IMR-90 (cell line): Measurements from ENCODE around the gene KCNH4. TPM values are rescaled to one million over a fixed set of nuclear protein-coding genes. Genes with fewer than 3 reads are reported as not detected.

Experiments
- ATAC-seq: fragments of 200-7000 bp; cut with Tn5 transposase; 2 replicates; pipeline ENCODE4 v1.9.1; 2020; ENCODE audit warnings: low read depth, mild to moderate bottlenecking, moderate library complexity
- BruUV-seq: library from RNA; stranded (reverse); fragments of 400-500 nt; replicated peaks from 2 replicates; lab custom pipeline; 2021; lab: Mats Ljungman, UMichigan
- CTCF ChIA-PET: fragments of 300-600 bp; formaldehyde crosslinking; extraction: SDS; loops from one replicate; lab custom pipeline; 2021; ENCODE audit warnings: antibody characterized with exemption; lab: Yijun Ruan, JAX
- POLR2A ChIA-PET: fragments of 300-600 bp; sonication (Branson Sonifier 250); formaldehyde crosslinking; loops from one replicate; lab custom pipeline; 2022; ENCODE audit warnings: antibody characterized with exemption; ENCODE audit not compliant: unreplicated experiment; lab: Charles Lee
- DNase-seq: peaks from one replicate; pipeline ENCODE4 v3.0.0; 2013
- H2AFZ ChIP-seq: replicated peaks from 2 replicates; pipeline ENCODE3; 2013; ENCODE audit warnings: low read length, mild to moderate bottlenecking; ENCODE audit not compliant: poor library complexity
- H2AK5ac ChIP-seq: 2 replicates; pipeline ENCODE4 v1.6.1; 2013; ENCODE audit warnings: low read depth, low read length, inconsistent platforms
- H2AK9ac ChIP-seq: replicated peaks from 2 replicates; pipeline ENCODE3; 2013; ENCODE audit warnings: mild to moderate bottlenecking, low read depth, low read length, moderate library complexity; ENCODE audit not compliant: poor library complexity
- H2BK120ac ChIP-seq: 2 replicates; pipeline ENCODE4 v1.6.1; 2013; ENCODE audit warnings: low read depth, low read length, inconsistent platforms
- H2BK15ac ChIP-seq: 3 replicates; pipeline ENCODE4 v1.6.1; 2013; ENCODE audit warnings: low read depth, low read length, inconsistent platforms
- H2BK20ac ChIP-seq: 2 replicates; pipeline ENCODE4 v1.6.1; 2013; ENCODE audit warnings: low read depth, mild to moderate bottlenecking, inconsistent platforms, low read length, moderate library complexity
- H2BK5ac ChIP-seq: 2 replicates; pipeline ENCODE4 v1.6.1; 2013; ENCODE audit warnings: mild to moderate bottlenecking, low read depth, low read length, inconsistent platforms; ENCODE audit not compliant: poor library complexity, severe bottlenecking
- H3K14ac ChIP-seq: replicated peaks from 2 replicates; pipeline ENCODE4 v1.6.1; 2013; ENCODE audit warnings: low read depth, low read length, inconsistent platforms
- H3K18ac ChIP-seq: 2 replicates; pipeline ENCODE4 v1.6.1; 2013; ENCODE audit warnings: low read depth, low read length, control low read depth
- H3K23ac ChIP-seq: 2 replicates; pipeline ENCODE4 v1.6.1; 2013; ENCODE audit warnings: low read depth, low read length, inconsistent platforms
- H3K27ac ChIP-seq: 2 replicates; pipeline ENCODE4 v1.5.1; 2013; ENCODE audit warnings: mild to moderate bottlenecking, control low read depth, low read length; ENCODE audit not compliant: insufficient read depth
- H3K27me3 ChIP-seq: 2 replicates; pipeline ENCODE4 v1.6.1; 2013; ENCODE audit warnings: low read length; ENCODE audit not compliant: control insufficient read depth, insufficient read depth
- H3K36me3 ChIP-seq: 2 replicates; pipeline ENCODE4 v1.6.1; 2013; ENCODE audit warnings: low read length, mixed read lengths; ENCODE audit not compliant: control insufficient read depth, insufficient read depth
- H3K4ac ChIP-seq: 2 replicates; pipeline ENCODE4 v1.6.1; 2013; ENCODE audit warnings: low read depth, low read length, inconsistent platforms
- H3K4me1 ChIP-seq: 2 replicates; pipeline ENCODE4 v1.6.1; 2013; ENCODE audit warnings: low read length, mixed read lengths; ENCODE audit not compliant: control insufficient read depth, insufficient read depth
- H3K4me2 ChIP-seq: 2 replicates; pipeline ENCODE4 v1.6.1; 2013; ENCODE audit warnings: low read depth, mild to moderate bottlenecking, control low read depth, low read length, moderate library complexity
- H3K4me3 ChIP-seq: 2 replicates; pipeline ENCODE4 v1.5.1; 2013; ENCODE audit warnings: low read depth, mild to moderate bottlenecking, control low read depth, low read length, moderate library complexity; ENCODE audit not compliant: insufficient read depth
- H3K56ac ChIP-seq: 2 replicates; pipeline ENCODE4 v1.6.1; 2013; ENCODE audit warnings: low read length, inconsistent platforms; ENCODE audit not compliant: insufficient read depth; ENCODE audit errors: extremely low read depth
- H3K79me1 ChIP-seq, 2 experiments: 2 replicates each; pipeline ENCODE4 v1.6.1; 2013; ENCODE audit warnings: low read length in 2 of 2, inconsistent platforms in 1 of 2, low read depth in 1 of 2
- H3K9ac ChIP-seq: 2 replicates; pipeline ENCODE4 v1.6.1; 2013; ENCODE audit warnings: low read depth, low read length, control low read depth
- H3K9me1 ChIP-seq: 2 replicates; pipeline ENCODE4 v1.6.1; 2013; ENCODE audit warnings: low read length, inconsistent platforms; ENCODE audit not compliant: insufficient read depth
- H3K9me3 ChIP-seq: 2 replicates; pipeline ENCODE4 v1.6.1; 2013; ENCODE audit warnings: low read length; ENCODE audit not compliant: control insufficient read depth, insufficient read depth
- H4K20me1 ChIP-seq: 2 replicates; pipeline ENCODE4 v1.6.1; 2013; ENCODE audit warnings: low read length, inconsistent platforms; ENCODE audit not compliant: insufficient read depth
- H4K5ac ChIP-seq: 2 replicates; pipeline ENCODE4 v1.6.1; 2013; ENCODE audit warnings: mild to moderate bottlenecking, low read depth, low read length, control low read depth
- H4K8ac ChIP-seq, 2 experiments: 2 replicates each; pipeline ENCODE4 v1.6.1; 2013; ENCODE audit warnings: low read depth in 2 of 2, low read length in 2 of 2, control low read depth in 1 of 2, inconsistent platforms in 1 of 2
- H4K91ac ChIP-seq: 2 replicates; pipeline ENCODE4 v1.6.1; 2013; ENCODE audit warnings: low read depth, low read length, inconsistent platforms; ENCODE audit not compliant: insufficient read depth
- BHLHE40 ChIP-seq: fragments of 150-350 bp; IDR thresholded peaks from 2 replicates; pipeline ENCODE4 v1.6.1; 2016; ENCODE audit warnings: mild to moderate bottlenecking, low read depth, low read length
- CEBPB ChIP-seq: IDR thresholded peaks from 2 replicates; pipeline ENCODE4 v1.6.1; 2012; ENCODE audit warnings: low read depth, low read length, improper control_type of control experiment
- CHD1 ChIP-seq: IDR thresholded peaks from 2 replicates; pipeline ENCODE4 v1.6.1; 2012; ENCODE audit warnings: low read depth, low read length, improper control_type of control experiment
- FOS ChIP-seq: fragments of 150-350 bp; IDR thresholded peaks from 2 replicates; pipeline ENCODE4 v1.6.1; 2016; ENCODE audit warnings: low read depth, low read length
- MAFK ChIP-seq: IDR thresholded peaks from 2 replicates; pipeline ENCODE4 v1.6.1; 2012; ENCODE audit warnings: low read depth, low read length, improper control_type of control experiment
- MAZ ChIP-seq: IDR thresholded peaks from 2 replicates; pipeline ENCODE4 v1.6.1; 2012; ENCODE audit warnings: low read depth, mild to moderate bottlenecking, low read length, improper control_type of control experiment, moderate library complexity, borderline replicate concordance
- NFE2L2 ChIP-seq: fragments of 150-350 bp; IDR thresholded peaks from 2 replicates; pipeline ENCODE4 v1.6.1; 2016; ENCODE audit warnings: low read depth, mild to moderate bottlenecking, low read length
- RCOR1 ChIP-seq: IDR thresholded peaks from 2 replicates; pipeline ENCODE4 v1.6.1; 2012; ENCODE audit warnings: mild to moderate bottlenecking, low read length, improper control_type of control experiment; ENCODE audit not compliant: insufficient replicate concordance
- RFX5 ChIP-seq: IDR thresholded peaks from 2 replicates; pipeline ENCODE4 v1.8.0; 2012; ENCODE audit warnings: low read depth, mild to moderate bottlenecking, low read length, moderate library complexity
- WGBS, 2 experiments: methylation state at CpG; one replicate each; pipeline versions ENCODE4 v1.1.5 to v1.1.7; 2013; ENCODE audit warnings: missing lambda C conversion rate in 2 of 2; ENCODE audit not compliant: insufficient read length in 1 of 2; ENCODE audit errors: extremely low coverage in 2 of 2; 5-methylcytosine and 5-hydroxymethylcytosine counted together
- dilution Hi-C: fragments of 300-500 bp; cut with HindIII; formaldehyde crosslinking; loops from one replicate; pipeline ENCODE4 v1.14.3; 2018; ENCODE audit warnings: low sequenced_read_pairs; ENCODE audit not compliant: unreplicated experiment
- in situ Hi-C: fragments of 300-500 bp; cut with MboI; formaldehyde crosslinking; loops from 3 replicates; pipeline ENCODE4 v1.14.3; 2019; ENCODE audit warnings: low sequenced_read_pairs, inconsistent platforms, mixed read lengths
- intact Hi-C: fragments of 100-400 bp; cut with micrococcal nuclease; formaldehyde crosslinking; loops from 2 replicates; pipeline ENCODE4 v1.10.0; 2022
- polyA plus RNA-seq, 3 experiments: library from polyadenylated mRNA; depleted of rRNA; stranded (reverse); fragments of >200 nt; gene quantifications; 2 replicates each; pipeline ENCODE4 v1.2.3, GENCODE V29; 2012; ENCODE audit warnings: low replicate concordance in 1 of 3
- total RNA-seq: library from RNA; depleted of rRNA; stranded (reverse); fragments of >200 nt; gene quantifications from 2 replicates; pipeline ENCODE4 v1.2.3, GENCODE V29; 2012
- TF ChIP-seq, protein P1 (sequence below): conservative IDR thresholded peaks from 2 replicates; pipeline ENCODE4 v1.5.1; 2012; ENCODE audit warnings: mild to moderate bottlenecking, low read depth, low read length, improper control_type of control experiment
- TF ChIP-seq, protein P2 (sequence below): fragments of 150-350 bp; IDR thresholded peaks from 2 replicates; pipeline ENCODE4 v1.6.1; 2016; ENCODE audit warnings: low read depth, mild to moderate bottlenecking, low read length, moderate library complexity, borderline replicate concordance

KCNH4 gene
- total and polyA plus RNA-seq, 2 of the 4 experiments (the other 2 are of a cell fraction) = 0.03 TPM; not detected in 1

DNA sequence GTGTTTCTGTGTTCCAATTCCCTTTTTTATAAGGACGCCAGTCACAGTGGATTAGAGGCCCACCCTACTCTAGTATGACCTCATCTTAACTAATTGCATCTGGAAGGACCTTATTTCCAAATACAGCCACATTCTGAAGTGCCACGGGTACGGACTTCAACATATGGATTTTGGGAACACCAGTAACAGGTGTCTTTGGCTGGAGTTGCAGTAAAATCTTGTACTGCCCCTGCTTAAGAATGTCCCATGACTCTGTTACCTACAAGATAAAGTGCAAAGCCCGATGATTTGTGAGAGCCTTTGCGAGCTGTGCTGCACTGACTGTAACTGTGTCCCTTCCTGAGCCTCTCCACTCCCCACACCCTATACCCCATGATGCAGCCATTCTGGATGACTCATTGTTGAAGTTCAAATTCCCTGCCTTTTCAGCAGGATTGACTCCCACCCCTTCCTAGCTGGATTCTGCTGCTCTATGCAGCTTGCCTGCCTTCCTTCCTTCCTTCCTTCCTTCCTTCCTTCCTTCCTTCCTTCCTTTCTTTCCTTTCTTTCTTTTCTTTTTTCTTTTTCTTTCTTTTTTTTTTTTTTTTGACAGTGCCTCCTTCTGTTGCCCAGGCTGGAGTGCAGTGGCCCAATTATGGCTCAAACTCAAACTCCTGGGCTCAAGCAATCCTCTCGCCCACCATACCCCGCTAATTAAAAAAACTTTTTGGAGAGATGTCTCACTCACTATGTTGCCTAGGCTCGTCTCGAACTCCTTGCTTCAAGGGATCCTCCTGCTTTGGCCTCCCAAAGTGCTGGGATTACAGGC, 2.2 kb upstream of the KCNH4 start:
- Histone ChIP-seq H4K20me1 (0 out of 2 replicates have a peak, but pooled peaks cover 2% of the 10 kb centered on the region), H3K9me1 (0 out of 2 replicates have a peak, but pooled peaks cover 3% of the 10 kb centered on the region), H2BK120ac (no peak overlapping the region), H2BK5ac (no peak overlapping the region), H3K4ac (peak overlapping the region; percentile 89), H3K4me2 (peak overlapping the region; percentile 95), H3K36me3 (no peaks in the 10 kb centered on the region), H3K23ac (no peak overlapping the region), H4K8ac (peak overlapping the region; percentile 75 to 94; a peak in 2 of 4 replicates), H2BK20ac (no peak overlapping the region), H3K9ac (no peak overlapping the region), H3K56ac (no peak overlapping the region), H2AK9ac (peak overlapping the region; percentile 29), H3K9me3 (no peaks in the 10 kb centered on the region), H2AK5ac (peak overlapping the region; percentile 29), H3K18ac (no peak overlapping the region), H2AFZ (peak overlapping the region; percentile 94), H3K27me3 (peaks cover 36% of the 10 kb centered on the region), H3K4me3 (no peak overlapping the region; the same call in 1 of the 2 replicates), H4K5ac (peak overlapping the region; percentile 90; the same call in 1 of the 2 replicates), H3K27ac (no peak overlapping the region), H3K79me1 (no peaks in the 10 kb centered on the region), H3K14ac (0 out of 2 replicates have a peak overlapping the region, but pooled peaks have one; percentile 84), H3K4me1 (peaks cover 9% of the 10 kb centered on the region), H2BK15ac (no peak overlapping the region), H4K91ac (no peak overlapping the region)
- peak; percentile 60 for DNase-seq
- peak; percentile 31 for ATAC-seq
- POLR2A ChIA-PET = interaction anchor here (0.7 kb wide), 1 partner anchor 342 kb away, joined by 3 read pairs; no protein-coding TSS in a partner anchor
- intact Hi-C loops (no loop called here), dilution Hi-C loops (no loop called here), in situ Hi-C loops (no loop called here)
- TF ChIP-seq BHLHE40 = no peak
- 0 out of 2 replicates have a peak, but pooled peaks have one; percentile 6 for TF ChIP-seq MAFK
- TF ChIP-seq, protein P1, sequence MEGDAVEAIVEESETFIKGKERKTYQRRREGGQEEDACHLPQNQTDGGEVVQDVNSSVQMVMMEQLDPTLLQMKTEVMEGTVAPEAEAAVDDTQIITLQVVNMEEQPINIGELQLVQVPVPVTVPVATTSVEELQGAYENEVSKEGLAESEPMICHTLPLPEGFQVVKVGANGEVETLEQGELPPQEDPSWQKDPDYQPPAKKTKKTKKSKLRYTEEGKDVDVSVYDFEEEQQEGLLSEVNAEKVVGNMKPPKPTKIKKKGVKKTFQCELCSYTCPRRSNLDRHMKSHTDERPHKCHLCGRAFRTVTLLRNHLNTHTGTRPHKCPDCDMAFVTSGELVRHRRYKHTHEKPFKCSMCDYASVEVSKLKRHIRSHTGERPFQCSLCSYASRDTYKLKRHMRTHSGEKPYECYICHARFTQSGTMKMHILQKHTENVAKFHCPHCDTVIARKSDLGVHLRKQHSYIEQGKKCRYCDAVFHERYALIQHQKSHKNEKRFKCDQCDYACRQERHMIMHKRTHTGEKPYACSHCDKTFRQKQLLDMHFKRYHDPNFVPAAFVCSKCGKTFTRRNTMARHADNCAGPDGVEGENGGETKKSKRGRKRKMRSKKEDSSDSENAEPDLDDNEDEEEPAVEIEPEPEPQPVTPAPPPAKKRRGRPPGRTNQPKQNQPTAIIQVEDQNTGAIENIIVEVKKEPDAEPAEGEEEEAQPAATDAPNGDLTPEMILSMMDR = no peak
- TF ChIP-seq NFE2L2 = no peak
- no peak for TF ChIP-seq RCOR1
- no peak for TF ChIP-seq CEBPB
- no peak for TF ChIP-seq MAZ
- TF ChIP-seq FOS = peak; percentile 56
- no peak for TF ChIP-seq CHD1
- TF ChIP-seq, protein P2, sequence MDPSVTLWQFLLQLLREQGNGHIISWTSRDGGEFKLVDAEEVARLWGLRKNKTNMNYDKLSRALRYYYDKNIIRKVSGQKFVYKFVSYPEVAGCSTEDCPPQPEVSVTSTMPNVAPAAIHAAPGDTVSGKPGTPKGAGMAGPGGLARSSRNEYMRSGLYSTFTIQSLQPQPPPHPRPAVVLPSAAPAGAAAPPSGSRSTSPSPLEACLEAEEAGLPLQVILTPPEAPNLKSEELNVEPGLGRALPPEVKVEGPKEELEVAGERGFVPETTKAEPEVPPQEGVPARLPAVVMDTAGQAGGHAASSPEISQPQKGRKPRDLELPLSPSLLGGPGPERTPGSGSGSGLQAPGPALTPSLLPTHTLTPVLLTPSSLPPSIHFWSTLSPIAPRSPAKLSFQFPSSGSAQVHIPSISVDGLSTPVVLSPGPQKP = no peak
- no peak for TF ChIP-seq RFX5
- BruUV-seq = no TSS peak
- 69% methylated on average over 5 of the region's 9 CpGs; no CpG with 5 or more reads in 1 of the 2 experiments for WGBS, 2 experiments
- CTCF ChIA-PET = interaction anchor here (1.0 kb wide), 2 partner anchors 11 to 13 kb away, joined by 3 read pairs; partner anchors contain the start of gene GHDC
